ENCODE data around the gene SLC22A6.
A peak's percentile ranks its signal among the peaks of the same experiment; 100 is the strongest.

Gene SLC22A6

GRCh38 chr11:62931499-62932278 is 53.1 kb downstream of the SLC22A6 start:
- peak; percentile 10 to 16 for DNase-seq

- no peak for DNase-seq
These were observed 54.1 kb downstream of the SLC22A6 start for GRCh38 chr11:62930666-62931065.

DNA sequence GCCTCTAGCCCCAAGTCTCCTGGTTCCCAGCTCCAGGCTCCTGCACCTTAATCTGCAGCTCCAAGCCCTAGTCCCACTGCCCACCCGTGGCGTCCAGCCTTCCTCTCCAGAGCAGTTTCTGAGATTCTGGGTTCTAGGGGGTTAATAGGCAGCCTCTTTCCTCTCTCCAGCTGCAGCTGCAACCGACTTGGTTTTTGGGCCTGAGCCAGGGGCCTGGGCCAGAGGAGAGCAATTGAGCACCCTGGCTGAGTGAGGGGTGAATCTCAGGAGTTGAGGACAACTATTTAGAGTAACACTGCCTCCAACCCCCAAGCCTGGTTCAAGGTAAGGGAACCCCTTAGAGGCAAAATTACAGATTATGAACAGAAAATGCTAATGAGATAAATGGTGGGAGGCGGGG is 54.6 kb downstream of the SLC22A6 start:
- peak; percentile 54 to 78 for DNase-seq

- DNase-seq: peak; percentile 52 to 73
These were observed 56.8 kb downstream of the SLC22A6 start for GRCh38 chr11:62928011-62928410.

DNA sequence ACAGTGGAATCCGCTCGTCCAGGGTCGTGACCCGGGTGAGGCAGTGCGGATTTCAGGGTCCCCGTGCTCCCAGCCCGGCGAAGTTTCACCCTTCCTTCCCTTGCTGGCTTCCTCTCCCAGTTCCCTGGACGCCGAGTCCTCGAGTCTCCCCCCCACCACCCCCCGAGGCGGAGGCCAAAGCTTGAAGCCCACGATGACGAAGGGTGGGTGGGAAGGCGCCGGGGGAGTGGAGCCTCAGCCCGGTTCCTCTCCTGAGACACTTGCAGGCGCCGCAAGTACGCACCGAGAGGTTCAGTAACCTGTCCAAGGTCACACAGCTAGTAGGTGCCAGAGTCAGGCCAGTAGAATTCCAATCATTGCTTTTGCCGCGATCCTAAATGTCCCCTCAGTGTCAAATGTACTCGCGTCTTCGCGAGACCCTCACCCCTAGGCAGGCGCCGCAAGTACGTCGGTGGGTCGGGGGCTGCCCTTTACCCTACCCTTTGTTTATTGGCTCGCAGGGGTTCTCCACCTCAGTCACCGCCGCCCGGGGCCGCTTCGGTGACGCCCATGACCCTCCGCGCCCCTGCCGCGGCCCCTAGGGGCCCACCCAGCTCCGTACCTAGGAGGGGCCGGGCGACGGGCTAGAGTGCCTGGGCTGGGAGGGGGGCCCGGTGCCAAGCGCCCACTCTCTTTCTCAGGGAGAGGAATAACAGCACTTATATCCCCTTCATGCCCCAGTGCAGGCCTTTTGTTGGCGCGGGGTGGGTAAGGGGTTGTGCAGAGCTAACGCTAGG is 57.9 kb downstream of the SLC22A6 start:
- DNase-seq: no peak
